GM19238 (cell line): ENCODE measurements around the gene STRAP.

Source experiments
- DNase-seq: peaks from one replicate; pipeline ENCODE4 v3.0.0; 2011; ENCODE audit warnings: low spot score; ENCODE audit not compliant: insufficient read length

The STRAP gene

GRCh38 chr12:15882118-15882971 lies at the start of gene STRAP:
STRAP (plus strand) TSS chr12:15882387; CDS start chr12:15882708, 321 bp downstream.
- peak; percentile 82 for DNase-seq

- no peak for DNase-seq
Observed at GRCh38 chr12:15834575-15834974, 47.6 kb upstream of the STRAP start.

DNA sequence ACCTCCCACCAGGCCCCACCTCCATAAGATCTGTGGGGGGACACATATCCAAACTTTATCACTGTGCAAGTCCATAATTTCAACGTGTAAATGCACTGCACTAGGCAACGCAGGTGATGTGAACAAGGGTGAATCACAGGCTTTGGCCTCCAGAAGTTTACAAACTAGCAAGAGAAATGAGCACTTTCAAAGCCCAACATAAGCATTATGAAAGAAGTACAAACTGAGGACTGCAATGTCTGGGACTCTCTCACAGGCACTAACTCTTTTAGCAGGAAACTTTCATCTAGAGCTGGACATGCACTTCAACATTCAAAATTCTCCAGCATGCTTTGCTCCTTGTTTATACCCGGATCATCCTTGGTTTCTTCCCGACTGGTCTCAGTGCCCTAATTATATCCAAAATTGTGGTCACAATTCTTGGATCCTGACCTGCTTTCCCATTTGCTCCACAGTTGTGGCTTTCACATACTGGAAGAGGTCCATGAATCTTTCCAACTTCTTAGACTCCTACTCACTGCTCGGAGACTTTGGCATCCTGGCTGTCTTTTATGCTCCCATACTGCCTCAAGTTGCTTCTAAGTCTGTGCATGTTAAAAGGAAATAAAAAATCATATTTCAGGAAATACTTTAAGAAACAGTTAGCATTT lies 44.9 kb upstream of the STRAP start:
- DNase-seq: no peak

DNA sequence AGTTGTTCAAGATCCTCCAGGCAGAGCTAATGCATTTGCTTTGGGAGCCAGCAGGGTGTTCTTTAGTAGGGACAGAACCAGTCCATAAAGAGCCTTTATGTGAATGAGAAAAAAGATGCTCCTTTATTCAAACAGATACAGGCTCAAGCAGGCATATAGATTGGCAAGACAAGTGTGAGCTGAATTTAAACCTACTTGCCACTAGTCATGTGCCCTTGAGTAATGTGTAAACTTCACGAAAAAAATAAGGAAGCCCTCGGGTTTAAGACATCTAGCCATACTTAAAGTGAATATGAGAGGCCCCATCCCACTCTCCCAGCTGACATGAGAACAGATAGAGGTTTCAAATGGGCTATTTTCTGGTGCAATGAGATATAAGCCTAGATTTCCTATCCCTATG lies 43.1 kb upstream of the STRAP start:
- no peak for DNase-seq

DNA sequence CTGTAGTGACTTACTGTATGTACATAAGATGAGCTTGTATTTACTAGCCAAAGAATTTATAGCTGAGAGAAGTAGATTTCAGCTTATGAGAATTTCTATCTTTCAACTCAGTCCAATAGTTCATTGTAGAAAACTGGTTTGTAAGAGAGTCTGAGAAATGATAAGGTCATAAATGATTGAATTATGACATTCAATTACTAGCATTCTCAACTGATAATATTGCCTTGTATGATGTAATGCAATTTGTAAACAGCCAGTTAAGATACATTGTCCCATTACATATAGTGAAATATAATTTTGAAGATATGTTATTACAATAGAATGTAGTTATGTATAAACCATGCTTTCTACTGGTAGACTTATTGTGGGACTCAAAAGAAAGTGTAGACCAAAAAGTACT lies 42.5 kb upstream of the STRAP start:
- no peak for DNase-seq

DNA sequence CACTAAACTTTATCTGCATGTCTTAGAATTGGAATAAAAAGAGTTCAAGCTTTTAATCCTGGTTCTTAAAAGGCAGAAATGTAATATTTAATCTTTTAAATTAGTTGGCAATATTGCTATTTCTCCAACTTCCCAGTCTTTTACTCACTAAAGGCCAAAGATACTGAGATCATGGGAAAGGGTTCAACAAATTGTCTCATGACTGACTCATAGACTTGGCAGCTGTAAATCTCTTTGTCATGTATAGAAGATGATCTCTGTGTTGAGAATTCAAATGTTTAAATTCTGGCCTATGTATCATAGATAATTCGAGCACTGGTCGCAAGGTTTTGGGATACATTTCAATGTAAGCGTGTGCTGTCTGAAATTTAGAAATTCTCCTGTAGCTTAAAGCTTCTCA lies 40.1 kb upstream of the STRAP start:
- no peak for DNase-seq

DNA sequence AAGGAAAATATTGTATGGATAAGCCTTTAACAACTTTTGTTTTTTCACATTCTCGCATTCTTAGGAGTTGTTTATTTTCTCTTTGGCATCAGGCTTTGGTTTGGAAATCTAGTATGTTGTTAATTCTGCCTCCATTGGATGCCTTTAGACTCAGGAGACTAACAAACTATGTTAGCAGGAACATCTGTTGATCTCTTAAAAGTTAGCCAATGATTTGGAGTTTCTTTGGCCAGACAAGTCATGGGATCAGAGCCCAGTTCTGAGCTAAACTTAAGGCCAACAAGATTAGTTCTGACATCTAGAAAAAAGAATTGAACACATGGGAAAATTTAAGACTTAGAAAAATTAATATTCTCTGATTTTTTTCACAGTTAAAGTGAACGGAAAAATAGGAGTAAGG lies 35.3 kb upstream of the STRAP start:
- no peak for DNase-seq

GRCh38 chr12:15848606-15849005 lies 33.6 kb upstream of the STRAP start:
- no peak for DNase-seq

DNA sequence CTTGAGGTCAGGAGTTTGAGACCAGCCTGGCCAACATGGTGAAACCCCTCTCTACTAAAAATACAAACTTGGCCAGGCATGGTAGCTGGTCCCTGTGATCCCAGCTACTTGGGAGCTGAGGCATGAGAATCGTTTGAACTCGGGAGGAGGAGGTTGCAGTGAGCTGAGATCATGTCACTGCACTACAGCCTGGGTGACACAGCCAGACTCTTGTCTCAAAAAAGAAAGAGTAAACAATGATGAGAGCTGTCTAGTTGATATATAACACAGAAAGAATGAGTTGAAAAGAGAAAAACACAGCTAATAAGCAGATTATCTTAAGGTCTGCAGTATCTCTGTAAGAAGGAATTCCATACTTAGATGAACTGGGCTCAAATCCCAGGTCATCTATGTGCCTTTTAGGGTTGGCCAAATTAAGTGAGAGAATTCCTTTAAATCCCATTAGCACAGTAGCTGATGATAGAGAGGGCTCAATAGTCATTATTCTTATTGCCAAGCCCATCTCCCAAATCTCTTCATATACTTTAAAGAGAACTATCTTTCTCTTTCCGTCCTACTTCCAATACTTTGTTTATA lies 31.1 kb upstream of the STRAP start:
- DNase-seq: no peak

DNA sequence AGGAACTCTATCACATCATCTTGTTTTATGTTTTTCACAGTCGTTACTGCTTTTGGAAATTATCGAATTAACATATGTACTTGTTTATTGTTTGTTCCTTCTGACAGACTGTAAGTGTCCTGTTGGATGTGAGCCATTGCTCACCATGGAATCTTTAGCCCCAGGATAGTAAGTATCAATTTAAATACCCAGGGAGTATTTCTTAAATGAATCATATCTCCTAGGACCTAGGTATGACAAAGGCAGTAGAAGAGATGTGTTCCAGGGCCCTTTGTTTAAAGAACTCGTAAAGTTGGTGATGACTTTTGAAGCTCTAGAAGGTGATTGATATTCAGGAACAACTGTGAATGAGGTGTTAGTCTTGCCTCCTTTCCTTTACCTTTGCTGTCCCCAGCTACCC lies 30.3 kb upstream of the STRAP start:
- DNase-seq: no peak

- DNase-seq: no peak
Observed at GRCh38 chr12:15852383-15852782, 29.8 kb upstream of the STRAP start.

DNA sequence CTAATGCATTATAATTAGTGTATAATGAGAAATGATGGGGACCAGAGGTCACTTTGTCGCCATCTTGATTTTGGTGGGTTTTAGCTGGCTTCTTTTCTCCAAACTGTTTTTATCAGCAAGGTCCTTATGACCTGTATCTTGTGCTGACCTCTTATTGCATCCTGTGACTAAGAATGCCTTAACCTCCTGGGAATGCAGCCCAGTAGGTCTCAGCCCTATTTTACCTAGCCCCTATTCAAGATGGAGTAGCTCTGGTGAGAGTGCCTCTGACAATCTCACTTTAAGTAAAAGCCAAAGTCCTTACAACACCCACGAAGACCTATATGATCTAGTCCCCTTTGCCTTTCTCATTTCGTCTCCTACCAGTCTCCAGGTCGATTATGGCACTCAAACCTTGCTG lies 28.3 kb upstream of the STRAP start:
- no peak for DNase-seq

DNA sequence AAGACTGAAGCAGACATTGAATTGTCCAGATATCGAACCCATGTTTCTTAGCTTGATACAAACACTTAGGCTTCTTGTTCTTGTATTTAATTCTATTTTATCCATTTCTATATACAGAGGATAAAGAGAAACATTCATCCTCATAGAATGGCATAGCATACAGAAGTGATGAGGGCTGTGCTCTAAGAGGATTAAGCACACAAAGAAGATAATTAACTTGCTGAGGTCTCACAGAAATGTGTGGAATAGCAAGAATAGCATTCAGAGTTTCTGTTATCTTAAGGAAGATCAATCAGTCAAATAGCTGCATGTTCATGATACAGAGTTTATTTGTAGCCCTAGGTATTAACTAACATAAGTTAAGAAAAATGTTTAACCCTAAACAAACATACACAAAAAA lies 27.3 kb upstream of the STRAP start:
- DNase-seq: no peak

DNA sequence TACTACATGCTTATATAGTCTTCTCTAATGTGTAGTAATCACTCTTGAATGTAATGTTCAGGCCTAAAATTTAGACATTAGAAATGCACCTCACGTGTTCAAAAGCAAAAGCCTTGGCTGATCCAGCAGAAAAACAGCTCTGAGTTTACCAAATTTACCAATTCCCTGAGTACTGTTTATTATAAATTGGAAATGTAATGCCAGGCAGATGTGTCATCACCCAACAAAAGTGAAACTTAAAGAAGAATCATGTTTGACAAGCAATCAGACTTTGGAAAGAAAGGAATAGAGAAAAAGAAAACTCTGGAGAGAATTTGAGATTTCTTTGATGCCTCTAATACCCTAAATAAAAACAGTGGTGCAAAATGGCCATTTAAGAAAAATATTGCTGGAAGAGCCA lies 26.5 kb upstream of the STRAP start:
- DNase-seq: no peak

DNA sequence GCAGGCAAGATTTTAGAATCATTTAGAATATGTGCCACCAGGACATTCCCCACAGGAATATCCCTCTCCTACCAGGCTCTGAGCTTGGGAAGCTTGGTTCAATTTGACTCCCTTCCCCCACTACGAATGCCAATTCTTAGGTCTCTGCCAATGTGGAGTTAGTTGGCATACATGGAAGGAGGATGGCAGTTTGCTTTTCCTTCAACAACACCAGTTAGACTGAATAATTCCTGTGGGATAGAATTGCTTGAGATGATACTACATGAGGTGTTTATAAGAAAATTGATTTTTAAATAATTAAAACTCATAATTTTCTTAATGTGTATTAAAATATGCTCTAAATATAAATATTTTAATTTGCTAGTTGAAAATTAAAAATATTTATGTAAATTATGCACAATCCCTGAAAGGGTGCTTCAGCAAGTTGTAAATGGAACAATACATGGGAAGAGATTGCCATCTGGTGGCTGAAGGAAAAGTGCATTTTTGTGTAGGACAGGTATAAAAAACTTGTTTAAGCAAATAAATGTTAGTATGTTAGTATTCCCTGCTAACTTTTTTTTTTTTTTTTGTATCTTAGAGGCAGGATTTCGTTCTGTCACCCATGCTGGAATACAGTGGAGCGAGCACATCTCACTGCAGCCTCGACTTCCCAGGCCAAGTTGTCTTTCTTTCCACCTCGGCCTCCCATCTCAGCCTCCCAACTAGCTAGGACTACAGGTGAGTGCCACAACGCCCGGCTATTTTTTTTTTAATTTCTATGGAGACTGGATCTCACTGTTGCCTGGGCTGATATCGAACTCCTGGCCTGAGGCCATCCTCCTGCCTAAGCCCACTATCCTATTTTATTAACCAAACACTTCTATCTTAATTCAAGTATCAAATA lies 25.8 kb upstream of the STRAP start:
- DNase-seq: no peak

GRCh38 chr12:15858353-15858752 lies 23.8 kb upstream of the STRAP start:
- DNase-seq: no peak

DNA sequence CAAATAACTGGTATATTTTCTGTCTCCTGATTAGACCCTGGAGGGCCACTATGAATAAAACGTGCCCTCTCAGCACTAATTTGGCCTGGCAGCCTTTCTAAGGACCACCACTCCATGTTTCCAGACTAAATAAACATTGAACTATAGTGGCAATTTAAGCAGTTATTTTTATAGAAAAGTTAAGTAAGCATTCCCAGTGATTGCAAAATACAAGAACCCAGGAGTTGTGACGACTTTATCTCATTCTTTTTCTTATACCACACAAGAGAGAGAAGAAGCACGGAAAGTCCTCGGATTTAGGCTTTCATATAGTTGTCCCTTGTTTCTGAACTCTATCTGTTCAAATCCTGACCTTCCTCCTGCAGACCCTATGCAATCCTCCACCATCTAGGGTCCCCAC lies 23.1 kb upstream of the STRAP start:
- no peak for DNase-seq

GRCh38 chr12:15861404-15861803 lies 20.8 kb upstream of the STRAP start:
- no peak for DNase-seq

DNA sequence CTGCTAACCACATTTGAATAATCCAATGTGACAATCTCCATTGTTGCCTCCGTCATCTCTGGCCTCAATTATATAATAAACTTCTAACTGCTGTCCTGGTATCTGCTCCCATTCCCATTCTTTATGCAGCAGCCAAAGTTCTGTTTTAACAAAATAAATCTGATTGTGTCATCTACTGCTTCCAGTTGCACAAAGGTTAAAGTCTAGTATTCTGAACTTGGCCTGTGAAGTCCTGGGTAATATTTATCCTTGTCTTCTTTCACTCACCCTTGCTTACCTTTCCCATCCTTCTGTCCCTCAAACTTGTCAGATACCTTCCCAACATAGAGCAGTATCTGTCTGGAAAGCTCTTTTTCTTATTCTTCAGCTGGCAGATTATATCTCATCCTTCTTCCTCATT lies 19.3 kb upstream of the STRAP start:
- no peak for DNase-seq

DNA sequence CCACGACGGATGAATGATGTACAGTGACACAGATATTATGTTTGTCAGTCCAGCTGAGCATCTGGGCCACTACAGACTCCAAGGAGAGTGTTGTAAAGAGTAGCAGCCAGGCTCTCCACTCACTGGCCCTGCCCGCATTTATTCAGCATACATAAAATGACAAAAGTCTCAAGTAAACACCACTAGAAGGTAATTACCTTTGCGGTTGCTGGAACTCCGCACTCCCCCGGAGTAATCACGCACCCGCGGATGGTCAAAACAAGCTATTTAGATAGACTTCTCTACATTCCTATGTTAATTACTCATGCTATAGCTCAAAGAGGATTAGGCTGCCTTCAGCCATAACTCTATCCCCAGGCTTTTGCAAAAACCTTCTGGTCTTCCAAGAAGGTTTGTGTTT lies 18.8 kb upstream of the STRAP start:
- DNase-seq: no peak

DNA sequence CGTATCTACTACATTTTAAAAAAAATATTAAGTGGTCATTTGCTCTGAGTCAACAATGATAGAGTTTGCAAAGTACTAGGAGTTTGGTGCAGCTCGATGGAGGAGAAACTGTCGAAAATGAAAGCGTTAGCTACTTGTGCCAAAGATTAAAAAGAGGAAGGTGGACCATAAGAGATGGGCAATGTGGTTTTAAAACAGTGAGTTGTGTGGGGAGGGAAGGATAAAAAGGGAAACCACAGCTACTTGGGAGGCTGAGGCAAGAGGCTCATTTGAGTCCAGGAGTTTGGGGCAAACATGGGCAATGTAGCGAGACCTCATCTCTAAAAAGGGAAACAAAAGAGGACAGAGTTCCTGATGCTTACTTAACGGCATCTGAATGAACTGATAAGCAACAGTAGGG lies 18.2 kb upstream of the STRAP start:
- DNase-seq: no peak

DNA sequence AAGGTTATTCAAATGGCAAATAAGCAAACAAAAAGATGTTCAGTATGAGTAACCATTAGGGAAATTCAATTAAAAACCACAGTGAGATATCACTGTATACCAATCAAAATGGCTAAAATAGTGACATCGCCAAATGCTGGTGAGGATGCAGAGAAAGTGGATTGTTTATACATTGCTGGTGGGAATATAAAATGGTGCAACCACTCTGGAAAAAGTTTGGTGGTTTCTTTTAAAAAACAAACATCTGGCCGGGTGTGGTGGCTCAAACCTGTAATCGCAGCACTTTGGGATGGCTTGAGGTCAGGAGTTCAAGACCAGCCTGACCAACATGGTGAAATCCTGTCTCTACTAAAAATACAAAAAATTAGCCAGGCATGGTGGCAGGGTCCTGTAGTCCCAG lies 14.0 kb upstream of the STRAP start:
- no peak for DNase-seq
